Nucleus accumbens (tissue), 56 donors: ENCODE data around the gene GATA6.
"Not testable (repeated sequence)": the region's sequence is repeated elsewhere in the genome, so short reads cannot be mapped to it uniquely, and the experiment has no call there.

Source experiments
- DNase-seq, 56 donors: peaks; one replicate each; lab custom pipeline; 2025; lab: John Stamatoyannopoulos, UW

Gene GATA6

GRCh38 chr18:22200611-22201225 is 31.3 kb downstream of the GATA6 start:
- DNase-seq = no peak

- no peak for DNase-seq
Observed at GRCh38 chr18:22203035-22203434, 33.6 kb downstream of the GATA6 start.

DNA sequence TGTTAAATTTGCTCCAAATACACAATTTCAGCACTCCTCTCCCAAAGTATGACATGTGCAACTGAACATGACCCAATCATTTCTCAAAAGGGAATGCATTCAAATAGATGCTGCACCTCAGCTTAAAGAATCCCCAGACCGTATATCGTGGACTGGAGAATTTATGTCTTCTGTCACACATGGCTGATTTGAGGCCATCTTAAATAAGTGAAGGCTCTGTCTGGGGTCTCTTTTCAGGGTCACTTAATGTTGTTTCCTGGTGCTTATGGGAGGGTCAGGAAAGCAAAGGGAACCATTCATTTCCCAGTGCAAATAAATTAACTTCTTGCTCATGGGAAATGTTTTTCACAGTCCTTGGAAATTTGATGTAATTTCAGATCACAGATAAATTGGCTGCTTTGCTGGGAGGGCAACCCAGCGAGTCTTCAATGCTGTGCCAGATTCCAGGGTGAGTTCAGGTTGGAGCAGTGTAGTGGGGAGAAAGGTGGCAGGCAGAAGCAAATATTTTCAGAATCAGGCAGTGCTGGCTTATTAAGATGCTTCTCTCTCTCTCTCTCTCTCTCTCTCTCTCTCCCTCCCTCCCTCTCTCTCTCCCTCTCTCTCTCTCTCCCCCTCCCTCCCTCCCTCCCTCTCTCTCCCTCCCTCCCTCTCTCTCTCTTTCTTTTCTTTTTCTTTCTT is 34.3 kb downstream of the GATA6 start:
- no peak for DNase-seq

- no peak for DNase-seq
Observed at GRCh38 chr18:22204214-22204536, 34.8 kb downstream of the GATA6 start.

DNA sequence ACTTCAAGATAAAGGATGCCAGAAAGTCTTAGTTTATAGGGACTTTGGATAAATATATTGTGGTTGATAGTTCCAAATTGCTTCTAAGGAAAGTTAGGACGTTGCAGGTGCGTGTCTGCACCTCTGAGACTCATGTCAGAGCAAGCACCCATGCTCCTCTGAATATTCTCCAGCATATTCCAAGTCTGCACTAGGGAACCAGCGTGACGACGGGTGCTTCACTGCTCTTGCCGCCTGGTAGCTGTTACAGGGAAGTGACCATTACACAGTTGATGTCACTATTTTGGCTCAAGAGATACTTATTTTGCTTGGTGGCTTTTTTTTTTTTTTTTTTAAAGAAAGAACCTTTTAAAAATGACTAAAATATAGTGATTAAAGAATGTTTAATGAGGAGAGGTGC is 35.6 kb downstream of the GATA6 start:
- no peak for DNase-seq

DNA sequence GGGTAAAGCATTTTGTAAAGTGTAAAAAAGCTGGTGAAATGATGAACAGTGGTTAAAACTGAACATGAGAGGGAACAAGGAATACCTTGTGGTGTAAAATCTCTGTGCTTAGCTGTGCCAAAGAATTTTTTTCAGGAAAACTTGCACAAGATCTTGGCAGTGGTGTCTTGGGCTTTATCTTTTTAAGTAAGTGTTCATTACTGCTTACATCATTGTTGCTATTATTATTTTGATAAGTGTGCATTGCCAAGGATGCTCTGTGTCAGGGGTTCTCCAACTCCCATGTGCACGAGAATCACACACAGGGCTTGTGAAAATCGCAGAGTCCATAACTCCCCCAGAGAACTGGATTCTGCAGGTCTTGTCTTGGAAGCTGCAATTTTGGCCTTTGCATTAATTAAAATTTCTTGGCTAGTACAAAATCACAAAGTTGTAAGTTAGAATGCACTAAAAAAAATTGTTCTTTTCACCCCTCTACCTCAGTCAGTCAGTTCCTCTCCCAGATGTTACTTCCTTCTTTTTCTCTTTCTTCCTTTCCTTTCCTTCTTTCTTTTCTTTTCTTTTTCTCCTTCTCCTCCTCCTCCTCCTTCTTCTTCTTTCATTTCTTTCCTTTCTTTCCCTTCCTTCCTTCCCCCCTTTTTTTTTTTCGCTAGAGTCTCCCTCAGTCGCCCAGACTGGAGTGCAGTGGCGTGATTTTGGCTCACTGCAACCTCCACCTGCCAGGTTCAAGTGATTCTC is 37.8 kb downstream of the GATA6 start:
- no peak for DNase-seq

DNA sequence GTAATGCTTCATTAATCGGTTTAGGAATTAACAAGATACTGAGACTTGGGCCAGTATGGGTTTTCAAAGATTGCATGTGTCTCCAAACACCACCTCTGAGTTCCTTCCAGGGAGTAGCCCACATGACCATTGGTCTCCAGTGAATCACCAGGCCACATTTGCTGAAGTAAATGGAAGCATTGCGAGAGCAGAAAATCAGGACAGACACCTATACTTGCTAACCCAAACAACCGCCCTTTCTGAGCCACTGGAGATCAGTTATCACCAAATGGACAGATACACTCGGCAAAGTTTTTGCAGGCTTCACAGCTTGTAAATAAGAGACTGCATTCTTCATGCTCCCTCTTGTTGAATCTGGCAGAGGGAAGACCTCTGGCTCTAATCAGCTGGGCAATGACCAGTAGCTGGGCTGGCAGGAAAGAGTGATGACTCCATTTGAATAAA is 40.9 kb downstream of the GATA6 start:
- DNase-seq = no peak

DNA sequence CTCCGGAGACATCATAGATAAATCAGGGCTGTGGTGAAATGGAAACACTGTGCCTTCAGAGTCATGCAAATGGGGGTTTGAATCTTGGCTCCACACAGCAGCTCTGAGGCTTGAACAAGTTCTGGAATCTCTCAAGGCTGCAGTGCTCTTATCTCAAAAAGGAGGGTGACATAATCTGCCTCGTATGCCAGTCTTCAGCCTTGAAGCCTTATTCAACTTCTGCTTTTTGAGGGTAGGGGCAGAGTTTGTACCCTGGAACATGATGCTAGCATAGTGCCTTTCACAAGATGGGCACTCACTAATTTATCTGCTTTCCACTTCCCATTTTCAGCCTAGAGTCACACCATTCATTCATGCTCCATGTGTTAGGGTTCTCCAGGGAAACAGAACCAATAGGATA is 42.3 kb downstream of the GATA6 start:
- no peak for DNase-seq

DNA sequence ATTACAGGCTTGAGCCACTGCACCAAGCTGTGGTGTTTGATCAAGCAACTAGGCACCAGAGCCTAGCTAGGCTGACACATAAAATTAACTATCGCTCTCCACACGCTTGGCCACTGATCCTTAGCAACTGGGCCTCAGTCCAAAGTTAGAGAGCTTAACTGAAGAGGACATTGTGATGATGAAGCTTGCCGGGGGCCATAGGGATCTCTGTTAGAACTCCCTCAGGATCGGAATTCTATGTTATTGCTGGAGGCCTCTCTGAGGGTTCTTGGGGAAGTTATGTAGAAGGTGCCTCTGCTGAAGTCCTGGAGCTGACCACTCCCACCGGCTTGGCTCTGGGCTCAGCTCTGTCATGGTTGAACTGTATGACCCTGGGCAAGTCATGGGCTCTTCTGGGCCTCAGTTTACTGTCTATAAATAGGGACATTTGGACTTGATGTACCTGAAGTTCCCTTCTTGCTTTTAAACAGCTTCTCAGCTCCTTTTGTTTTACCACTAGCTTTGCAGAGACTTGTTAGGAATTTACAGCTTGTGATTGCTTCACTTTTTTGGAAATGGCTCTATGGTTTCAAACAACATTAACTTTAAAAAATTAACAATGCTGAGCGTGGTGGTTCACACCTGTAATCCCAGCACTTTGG is 44.1 kb downstream of the GATA6 start:
- DNase-seq = no peak

GRCh38 chr18:22214731-22215528 is 45.5 kb downstream of the GATA6 start:
- no peak for DNase-seq

- DNase-seq = no peak
Observed at GRCh38 chr18:22218835-22219234, 49.4 kb downstream of the GATA6 start.

- DNase-seq = no peak
Observed at GRCh38 chr18:22219568-22220355, 50.4 kb downstream of the GATA6 start.

DNA sequence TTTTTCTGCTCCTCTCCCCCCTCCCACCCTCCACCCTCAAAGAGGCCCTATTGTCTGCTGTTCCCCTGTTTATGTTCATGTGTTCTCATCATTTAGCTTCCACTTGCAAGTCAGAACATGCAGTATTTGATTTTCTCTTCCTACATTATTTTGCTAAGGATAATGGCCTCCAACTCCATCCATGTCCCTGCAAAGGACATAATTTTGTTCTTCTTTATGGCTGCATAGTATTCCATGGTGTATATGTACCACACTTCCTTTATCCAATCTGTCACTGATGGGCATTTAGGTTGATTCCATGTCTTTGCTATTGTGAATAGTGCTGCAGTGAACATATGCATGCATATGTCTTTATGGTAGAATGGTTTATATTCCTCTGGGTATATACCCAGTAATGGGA is 51.2 kb downstream of the GATA6 start:
- not testable (repeated sequence) for DNase-seq

DNA sequence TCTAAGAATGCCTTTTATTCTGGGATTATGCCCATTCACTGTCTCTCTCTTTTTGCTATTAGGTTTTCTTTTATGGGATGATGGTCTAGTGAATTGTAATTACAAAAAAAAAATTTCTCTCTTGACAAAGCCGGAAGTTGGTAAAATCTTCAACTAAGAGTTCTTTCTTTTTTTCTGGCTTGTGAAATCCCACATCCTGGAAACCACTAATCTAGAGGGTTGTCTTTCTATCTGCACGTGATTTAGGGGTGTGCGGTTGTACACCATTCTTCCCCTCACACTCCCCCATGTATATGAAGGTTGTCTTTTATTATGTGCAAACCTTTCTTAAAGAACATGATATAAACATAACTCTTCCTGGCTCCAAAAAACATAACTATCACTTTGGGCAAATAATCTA is 52.0 kb downstream of the GATA6 start:
- DNase-seq = no peak

DNA sequence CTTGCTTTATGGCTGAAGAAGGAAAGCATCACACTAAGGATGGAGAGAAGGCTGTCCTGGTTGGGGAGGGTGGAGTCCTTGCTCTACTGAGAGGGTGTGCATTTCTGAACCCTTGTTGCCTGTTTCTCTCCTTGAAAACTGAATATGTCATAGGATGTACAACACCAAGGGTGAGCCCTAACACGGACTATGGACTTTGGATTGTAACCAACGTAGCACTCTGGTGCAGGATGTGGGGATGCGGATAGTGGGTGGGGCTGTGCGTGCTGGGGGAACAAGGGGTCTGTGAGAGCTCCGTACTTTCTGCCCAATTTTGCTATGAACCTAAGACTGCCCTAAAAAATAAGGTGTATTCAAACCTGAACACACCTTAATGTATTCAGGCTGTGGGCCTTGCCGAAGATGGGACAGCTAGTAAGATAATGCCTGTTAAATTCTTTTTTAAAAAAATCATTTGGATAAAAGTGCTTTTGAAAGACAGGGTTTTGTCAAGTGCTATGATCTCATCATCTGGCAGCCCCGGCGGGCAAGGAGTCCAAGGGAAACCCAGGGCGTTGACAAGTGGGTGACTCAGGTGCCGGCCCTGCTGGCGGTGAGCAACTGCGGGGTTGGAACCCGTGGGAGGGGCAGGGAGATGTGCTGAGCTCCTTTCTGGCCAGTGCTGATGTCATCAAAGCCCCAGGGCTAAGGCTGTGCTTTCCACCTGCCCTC is 54.0 kb downstream of the GATA6 start:
- peak in 1 of 56 donors; percentile 2 for DNase-seq

DNA sequence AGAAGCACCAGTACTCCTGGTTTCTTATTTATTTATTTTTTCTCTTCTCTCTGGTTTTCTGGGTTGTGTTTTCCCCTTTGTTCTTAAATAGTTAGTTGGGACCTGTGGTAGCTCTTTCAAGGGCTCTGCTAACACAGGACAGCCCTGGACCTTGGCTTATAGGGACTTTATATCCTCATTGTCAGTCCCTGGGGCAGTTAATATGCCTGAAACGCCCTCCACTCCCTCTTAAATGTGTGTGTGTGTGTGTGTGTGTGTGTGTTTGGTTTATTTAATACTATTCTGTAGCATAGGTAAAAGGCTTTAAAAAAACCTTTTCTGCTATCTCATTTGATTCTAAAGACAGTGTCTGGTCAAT is 54.6 kb downstream of the GATA6 start:
- no peak for DNase-seq

DNA sequence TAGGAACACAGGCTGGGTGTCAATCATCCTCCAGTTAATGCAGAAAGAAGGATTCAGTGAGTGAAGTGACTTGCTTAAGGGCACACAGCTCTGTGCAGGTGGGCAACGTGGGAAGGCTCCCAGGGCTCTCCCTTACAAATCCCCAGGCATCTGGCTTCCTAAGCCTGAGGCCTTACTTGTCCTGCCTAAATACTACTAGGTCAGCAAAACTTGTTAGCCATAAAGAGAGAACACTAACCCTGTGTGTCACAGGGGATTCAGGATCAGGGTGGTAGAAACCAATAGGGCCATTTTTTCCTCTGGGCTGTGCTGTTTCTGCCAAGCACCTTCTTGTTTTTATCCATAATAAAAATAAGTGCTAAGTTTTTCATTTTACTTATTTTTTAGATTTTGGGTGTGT is 55.0 kb downstream of the GATA6 start:
- DNase-seq = no peak

- DNase-seq = no peak
Observed at GRCh38 chr18:22226801-22227200, 57.4 kb downstream of the GATA6 start.

DNA sequence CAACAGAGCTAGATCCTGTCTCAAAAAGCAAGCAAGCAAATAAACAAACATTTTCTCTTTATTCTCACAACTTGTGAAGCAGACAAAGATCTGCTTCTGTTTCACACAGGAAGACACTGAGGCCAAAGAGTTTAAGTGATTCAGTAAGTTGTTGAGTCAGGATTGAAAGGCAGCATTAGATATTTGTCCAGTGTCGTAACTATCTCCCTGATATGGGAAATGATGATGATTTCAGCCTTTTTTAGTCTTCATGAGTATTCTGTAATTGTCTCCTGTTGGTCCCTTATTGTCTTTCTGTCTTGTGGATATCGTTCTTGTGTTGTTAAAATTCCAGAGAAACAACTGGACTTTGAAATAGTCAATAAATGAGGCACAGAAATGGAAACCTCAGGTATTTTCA is 59.6 kb downstream of the GATA6 start:
- DNase-seq = no peak
